Stimulated activated CD8-positive, alpha-beta memory T cell treated with anti-CD3 and anti-CD28 coated beads, Interleukin-4, amount 100 ng/mL, for 48 hours (primary cell): ENCODE measurements around the gene FUNDC2.

Experiments used
- DNase-seq: peaks from one replicate; pipeline ENCODE4 v3.0.0-alpha.2; 2020

Gene FUNDC2

GRCh38 chrX:155070663-155070974, 44.0 kb downstream of the FUNDC2 start:
- no peak for DNase-seq

- DNase-seq, result peak; percentile 80
Measured at GRCh38 chrX:155070975-155071693, 44.5 kb downstream of the FUNDC2 start, which contains the start of the genes BRCC3, CMC4 and MTCP1. Gene BRCC3, plus strand, starts transcription at chrX:155071508. Its CDS starts 20 bp downstream, at chrX:155071528. Gene CMC4, minus strand, starts transcription at chrX:155071136. Its CDS starts 7,113 bp downstream, at chrX:155064023. Gene MTCP1, minus strand, starts transcription at chrX:155071136. Its CDS starts 5,126 bp downstream, at chrX:155066010.

DNA sequence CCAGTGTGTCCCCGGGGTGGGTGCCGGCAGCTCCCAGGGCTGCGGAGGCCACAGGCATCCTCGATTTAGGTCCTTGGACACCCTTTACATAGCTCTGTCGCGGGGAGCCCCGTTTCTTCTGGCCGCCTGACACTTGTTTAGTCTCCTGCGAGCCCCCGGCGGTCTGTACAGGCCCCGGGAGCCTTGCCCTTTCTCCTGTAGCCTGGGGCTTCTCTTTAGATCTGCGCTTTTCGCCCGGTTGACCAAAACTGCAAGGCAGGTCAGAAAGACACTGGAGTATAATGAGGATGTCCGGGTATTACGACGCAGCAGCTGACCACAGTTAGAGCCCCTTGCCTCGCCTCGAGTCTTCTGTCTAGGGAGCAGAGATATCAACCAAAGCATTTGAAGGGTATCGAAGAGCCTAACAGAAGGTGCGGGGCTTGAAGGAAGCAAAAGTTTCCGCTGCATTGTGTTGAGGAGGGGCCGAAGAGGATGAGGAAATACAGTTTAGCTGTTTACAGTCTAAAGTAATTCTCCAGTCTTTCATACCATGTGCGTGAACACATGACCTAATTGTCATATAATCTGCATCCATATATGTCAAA, 45.1 kb downstream of the FUNDC2 start:
- no peak for DNase-seq

DNA sequence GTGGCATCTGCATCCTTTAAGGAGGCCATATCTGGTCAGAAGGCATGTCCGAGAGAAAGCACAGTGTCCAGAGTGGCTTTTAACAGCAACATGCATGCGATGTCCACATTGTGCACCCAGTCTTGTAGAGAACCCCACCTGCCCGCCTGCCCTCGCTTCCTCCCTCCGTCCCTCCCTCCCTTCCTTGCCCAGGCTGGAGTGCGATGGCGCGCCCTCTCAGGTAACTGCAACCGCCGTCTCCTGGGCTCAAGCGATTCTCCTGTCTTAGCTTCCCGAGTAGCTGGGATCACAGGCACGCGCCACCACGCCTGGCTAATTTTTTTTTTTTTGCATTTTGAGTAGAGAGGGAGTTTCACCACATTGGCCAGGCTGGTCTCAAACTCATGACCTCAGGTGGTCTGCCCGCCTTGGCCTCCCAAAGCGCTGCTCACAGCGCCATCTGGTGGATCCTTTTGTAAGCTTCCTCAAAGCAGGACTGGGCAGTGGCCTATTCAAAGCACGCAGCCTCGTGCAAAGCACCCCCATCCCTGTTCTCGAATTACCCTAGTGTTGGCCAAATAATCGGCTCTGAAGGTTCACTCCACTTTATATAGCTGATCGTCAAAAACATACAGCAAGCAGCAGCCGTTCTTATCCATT, 59.7 kb downstream of the FUNDC2 start:
- peak; percentile 63 for DNase-seq

- no peak for DNase-seq
Measured at GRCh38 chrX:155086961-155087735, 60.5 kb downstream of the FUNDC2 start.

DNA sequence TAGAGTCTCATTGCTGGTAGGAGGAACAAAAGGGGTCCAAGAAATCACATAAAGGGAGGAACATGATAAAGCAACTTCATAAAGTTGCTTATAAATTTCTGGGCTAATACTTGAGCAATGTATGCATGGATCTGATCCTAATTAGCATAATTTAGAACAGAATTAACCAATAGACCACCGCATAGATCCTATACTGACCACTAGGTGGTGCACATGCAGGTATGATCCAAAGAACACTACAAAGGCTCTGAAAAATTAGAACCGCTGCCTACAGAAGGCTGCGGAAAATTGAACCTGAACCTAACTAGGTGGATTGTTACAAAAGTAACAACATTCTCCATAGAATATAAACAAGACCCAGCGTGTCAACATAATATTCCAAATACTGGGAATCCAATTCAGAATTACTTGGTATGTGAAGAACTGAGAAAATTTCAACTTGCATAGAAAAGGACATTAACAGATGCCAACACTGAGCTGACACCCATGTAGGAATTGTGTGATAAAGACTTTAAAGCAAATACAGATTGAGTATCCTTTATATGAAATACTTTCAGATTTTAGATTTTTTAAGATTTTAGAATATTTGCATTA, 67.9 kb downstream of the FUNDC2 start:
- no peak for DNase-seq

- DNase-seq, result no peak
Measured at GRCh38 chrX:155105919-155106318, 79.3 kb downstream of the FUNDC2 start.

GRCh38 chrX:155108427-155108826, 81.8 kb downstream of the FUNDC2 start:
- DNase-seq, result no peak
